NCI-H748 treated with DMSO at 0.1 percent for 48 hours (cell line): Measurements from ENCODE around the gene CMYA5.
"Not testable (repeated sequence)": the region's sequence is repeated elsewhere in the genome, so short reads cannot be mapped to it uniquely, and the experiment has no call there.

Source experiments
- DNase-seq: peaks from one replicate; lab custom pipeline; 2025; lab: John Stamatoyannopoulos, UW

The CMYA5 gene

DNA sequence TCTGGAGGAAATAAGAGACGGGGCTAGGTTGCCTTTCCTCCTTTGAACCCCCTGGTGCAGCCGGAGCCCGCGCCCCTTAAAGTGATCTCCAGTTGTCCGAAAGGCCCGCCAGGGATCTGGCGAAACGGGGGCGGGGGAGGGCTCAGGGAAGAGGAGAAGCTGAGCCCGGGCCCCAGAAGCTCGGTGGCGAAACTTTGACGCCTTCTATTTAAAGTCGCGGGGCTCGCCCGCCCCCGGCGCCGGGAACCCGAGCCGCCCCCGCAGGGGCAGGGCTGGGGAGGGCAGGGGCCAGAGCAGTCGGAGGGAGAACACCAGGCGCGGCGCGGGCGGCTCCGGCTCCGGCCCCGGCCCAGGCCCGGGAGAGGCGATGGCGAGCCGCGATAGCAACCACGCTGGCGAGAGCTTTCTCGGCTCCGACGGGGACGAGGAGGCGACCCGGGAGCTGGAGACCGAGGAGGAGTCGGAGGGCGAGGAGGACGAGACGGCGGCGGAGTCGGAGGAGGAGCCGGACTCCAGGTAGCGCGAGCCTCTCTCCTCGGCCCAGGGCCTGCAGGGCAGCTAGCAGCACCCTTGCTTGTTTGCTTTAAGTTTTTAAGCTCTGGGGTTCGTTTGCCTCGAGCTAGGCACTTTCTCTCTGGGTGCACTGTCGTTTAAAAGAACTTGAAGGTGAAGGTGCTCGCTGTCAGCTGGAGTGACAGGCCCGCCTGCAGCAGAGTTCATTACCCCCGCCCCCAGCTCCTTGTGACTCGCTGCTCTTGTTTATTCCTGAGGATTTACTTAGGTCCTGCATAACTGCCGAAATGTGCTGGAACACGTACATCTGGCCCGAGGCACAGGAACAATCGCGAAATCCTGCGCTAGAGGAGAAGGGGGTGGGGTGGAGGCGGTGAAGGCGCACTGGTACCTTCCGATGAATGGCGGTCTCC lies at the start of gene CMYA5:
Gene CMYA5 (plus strand): TSS at position 296 of the 926 bp plus-strand sequence. CDS start 72 bp downstream, at position 368.
- no peak for DNase-seq

DNA sequence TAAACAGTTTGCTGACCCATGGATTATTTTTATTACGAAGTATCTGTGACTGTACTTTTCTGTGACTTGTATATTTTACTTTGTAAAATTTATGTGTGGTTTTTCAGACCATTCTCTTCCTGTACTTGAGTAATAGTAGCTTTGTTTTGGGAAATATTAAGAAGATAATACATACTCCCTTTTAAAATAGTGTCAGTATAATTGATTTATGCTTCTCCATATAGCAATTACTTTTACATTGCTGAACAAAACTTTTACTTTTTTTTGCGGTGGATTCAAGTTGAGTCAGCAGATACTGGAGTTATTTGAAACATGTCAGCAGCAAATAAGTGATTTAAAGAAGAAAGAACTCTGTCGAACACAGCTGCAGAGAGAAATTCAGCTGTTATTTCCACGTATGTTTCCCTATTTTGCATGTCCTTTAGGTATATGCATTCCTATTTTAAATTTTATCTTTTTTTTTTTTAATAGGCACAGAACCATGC lies 49.0 kb upstream of the CMYA5 start:
- no peak for DNase-seq

DNA sequence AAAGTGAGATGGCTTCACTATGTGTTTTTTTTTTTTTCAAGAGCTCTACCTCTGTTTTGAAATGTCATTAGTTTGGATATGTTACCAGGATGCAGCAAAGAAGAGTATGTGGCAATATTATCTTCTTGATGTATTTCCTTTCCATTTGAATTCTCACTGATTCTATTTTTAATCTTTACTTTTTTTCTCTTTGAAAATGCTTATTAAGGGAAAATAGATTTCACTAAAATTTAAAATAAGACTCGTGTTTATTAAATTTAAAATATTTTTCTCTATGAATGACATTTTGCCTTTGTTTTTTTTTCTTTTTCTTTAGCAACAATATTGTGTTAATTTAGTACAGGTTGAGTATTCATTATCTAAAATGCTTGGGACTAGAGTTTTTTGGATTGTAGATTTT lies 48.2 kb upstream of the CMYA5 start:
- no peak for DNase-seq

DNA sequence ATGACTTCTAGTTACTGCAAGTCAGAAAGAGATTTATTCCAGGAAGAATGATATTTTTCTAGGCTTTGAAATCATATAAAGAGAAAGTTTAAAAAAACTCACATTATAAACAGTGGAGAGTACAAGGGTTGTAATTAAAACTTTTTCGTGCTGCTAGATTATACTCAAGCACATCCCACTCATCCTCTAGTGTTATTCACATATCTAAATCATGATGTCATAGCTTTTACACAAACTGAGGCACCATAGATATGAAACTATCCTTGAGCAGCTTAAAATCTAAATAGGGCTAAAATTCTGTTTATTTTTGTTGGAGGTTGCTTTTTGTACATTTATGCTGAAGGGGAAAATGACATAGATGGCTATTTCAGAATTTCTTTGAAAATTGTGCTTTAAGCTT lies 47.4 kb upstream of the CMYA5 start:
- no peak for DNase-seq

DNA sequence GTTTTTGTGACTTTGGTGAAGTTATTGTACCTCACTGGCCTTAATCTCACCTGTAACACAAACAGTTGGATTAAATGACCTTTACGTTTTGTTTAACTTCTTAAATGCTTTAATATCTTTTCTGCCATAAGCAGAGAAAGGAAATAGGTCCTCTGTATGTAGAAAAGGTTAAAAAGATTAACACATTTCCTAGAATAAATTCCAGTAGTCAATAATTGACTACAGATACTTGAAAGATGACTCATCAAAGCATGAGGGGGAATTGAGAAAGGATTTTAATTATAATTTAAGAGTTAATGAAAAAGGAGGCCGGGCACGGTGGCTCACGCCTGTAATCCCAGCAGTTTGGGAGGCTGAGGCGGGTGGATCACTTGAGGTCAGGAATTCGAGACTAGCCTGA lies 35.8 kb upstream of the CMYA5 start:
- no peak for DNase-seq

DNA sequence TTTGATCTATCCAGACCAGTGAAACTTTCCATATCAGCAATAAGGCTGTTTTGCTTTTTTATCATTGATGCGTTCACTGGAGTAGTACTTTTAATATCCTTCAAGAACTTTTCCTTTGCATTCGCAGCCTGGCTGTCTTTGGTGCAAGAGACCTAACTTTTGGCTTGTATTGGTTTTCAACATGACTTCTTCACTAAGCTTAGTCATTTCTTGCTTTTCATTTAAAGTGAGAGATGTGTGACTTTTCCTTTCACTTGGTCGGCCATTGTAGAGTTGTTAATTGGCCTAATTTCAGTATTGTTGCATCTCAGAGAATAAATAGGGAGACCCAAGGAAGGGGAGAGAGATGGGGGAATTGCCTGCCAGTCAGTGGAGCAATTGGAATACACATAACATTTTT lies 26.4 kb upstream of the CMYA5 start:
- no peak for DNase-seq

DNA sequence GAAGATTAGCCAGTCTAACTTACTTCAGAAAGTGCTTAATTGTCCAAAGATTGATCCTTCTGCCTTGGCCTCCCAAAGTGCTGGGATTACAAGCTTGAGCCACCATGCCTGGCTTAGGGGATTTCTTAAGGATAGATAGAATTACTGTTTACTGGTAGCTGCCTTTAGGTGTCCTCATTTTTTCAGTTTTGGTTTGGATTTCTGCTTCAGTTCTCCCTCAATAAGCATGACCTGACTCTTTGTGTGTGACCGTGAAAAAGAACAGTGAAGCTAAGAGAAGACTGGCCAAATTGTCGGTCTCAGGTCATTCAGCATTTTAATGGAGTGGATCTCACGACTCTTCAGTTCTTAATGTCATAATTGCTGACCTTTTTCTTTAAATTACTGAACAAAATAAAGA lies 22.9 kb upstream of the CMYA5 start:
- no peak for DNase-seq

DNA sequence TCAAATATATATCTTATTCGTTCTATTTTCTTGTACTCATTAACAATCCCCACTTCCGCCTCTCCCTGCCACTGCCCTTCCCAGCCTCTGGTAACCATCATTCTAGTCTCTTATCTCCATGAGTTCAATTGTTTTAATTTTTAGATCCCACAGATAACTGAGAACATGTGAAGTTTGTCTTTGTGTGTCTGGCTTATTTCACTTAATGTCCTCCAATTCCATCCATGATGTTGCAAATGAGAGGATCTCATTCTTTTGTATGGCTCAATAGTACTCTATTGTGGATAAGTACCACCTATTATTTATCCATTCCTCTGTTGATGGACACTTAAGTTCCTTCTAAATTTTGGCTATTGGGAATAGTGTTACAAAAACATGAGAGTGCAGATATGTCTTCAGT lies 17.2 kb upstream of the CMYA5 start:
- DNase-seq: no peak

DNA sequence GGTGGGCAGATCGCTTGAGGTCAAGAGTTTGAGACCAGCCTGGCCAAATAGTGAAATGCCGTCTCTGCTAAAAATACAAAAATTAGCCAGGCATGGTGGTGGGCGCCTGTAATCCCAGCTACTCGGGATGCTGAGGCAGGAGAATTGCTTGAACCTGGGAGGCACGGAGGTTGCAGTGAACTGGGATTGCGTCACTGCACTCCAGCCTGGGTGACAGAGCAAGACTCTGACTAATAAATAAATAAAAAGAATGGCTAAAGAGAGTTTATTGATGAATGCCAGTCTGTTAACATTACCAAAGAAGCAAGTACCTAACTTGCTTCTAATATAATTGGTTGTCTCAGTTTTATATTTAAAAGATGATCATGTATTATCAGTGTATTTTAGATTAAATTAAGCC lies 13.3 kb upstream of the CMYA5 start:
- not testable (repeated sequence) for DNase-seq

DNA sequence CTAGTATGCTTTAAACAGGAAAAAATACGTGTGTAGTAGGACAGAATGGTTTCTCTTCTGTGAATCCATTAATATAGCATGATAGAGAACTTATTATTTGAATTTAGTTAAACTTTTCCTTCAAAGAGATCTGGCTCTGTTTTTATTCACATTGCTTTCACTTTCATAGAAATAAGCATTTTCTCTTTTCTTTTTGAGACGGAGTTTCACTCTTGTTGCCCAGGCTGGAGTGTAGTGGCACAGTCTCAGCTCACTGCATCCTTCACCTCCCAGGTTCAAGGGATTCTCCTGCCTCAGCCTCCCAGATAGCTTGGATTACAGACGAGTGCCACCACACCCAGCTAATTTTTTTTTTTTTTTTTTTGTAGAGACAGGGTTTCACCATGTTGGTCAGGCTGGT lies 7.5 kb upstream of the CMYA5 start:
- not testable (repeated sequence) for DNase-seq

DNA sequence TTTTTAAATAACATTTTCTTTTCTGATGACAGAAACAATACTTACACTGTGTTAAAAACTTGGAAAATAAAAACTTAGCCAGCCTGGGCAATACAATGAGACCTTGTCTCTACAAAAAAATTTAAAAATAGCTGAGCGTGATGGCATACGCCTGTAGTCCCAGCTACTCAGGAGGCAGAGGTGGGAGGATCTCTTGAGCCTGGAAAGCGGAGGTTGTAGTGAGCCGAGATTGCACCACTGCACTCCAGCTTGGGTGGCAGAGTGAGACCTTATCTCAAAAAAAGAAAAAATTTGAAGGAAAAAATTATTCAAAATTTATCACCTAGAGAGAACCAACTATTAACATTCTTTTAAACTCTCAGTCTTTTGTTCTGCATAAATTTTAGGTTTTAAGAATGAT lies 4.9 kb upstream of the CMYA5 start:
- no peak for DNase-seq

DNA sequence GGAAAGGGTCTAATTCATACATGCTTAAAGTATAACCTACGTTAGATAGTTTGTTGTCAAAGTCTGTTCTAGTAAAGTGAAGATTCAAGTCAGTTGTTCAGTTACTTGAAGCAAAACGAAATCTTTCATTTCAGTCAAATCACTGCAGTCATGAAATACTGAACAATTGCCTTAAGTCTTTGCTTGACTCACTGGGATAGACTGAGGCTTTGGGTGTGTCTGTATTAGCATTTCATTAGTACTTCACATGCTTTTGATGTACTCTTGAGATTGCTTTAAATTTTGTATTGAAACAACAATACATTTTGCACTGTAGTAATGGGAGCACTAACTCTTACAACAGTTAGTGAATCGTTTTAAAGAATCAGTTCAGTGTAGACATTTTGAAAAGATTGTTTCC lies 4.0 kb upstream of the CMYA5 start:
- DNase-seq: no peak

DNA sequence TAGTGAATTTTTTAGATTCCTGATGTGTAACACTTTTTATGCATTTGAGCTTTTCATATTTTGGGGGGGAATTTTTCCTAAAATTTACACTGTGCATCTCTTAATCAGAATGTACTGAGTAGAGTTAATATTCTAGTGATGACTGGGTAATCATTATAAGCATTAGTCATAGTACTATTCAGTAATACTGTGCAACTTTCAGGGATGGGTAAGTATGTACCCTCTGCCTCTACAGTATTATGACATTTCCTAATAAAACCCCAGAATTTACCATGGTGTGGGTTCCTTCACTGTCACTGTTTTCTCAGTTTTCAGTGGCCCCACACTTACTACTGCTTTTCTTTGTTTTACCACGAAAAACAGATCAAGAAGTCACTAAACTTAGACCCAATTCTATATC lies 2.8 kb upstream of the CMYA5 start:
- no peak for DNase-seq

DNA sequence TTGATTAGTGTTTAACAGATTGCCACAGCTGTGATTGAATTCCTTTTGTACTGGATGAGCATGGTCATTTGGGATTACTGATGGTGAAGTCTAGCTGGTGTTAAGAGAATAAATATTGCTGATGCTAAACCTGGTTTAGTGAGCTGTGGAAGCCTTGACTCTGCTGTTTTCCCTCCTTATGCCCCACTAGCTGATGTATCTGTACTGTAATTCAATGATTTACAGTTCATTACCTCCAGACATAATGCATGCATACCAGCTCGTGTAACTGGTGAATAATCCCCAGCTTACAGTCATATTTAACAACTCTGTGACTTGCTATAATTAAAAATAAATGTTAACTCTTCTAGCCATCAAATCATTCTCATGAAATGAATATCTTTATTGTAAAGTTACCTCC lies 1.7 kb upstream of the CMYA5 start:
- no peak for DNase-seq

DNA sequence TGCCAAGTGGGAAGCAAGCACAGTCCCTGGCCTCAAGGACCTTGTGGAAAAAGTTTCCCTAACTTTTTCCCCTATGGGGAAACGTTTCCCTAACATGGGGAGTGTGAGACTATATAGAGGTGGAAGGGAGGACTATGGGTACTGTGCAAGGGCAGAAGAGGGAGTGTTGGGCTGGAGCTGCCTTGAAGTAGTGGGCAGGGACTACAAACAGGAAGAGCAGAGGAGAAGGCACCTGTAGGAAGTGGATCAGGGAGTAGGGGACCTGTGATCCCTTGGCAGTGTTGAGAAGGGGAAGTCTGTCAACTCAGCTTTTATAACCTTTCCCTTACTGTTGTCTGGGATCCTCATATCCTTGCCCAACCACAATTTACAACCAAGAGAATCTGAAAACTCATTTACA lies 1.4 kb downstream of the CMYA5 start:
- DNase-seq: no peak

DNA sequence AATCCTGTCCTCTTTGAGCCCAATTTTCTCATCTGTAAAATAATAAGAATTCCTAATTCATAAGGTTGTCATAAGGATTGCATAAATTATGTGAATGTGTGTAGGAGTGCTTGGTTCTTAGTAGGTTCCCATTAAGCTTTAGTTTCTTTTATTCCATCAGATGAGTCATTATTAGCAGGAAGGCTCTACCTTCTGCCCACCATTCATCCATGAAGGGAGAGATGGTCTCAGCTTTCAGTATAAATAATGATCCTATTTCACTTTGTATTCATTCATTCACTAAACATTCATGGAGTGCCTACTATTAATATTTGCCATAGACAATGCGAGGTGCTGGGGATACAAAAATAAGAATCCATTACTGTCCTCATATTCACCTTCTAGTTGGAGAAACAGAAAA lies 3.0 kb downstream of the CMYA5 start:
- DNase-seq: no peak

DNA sequence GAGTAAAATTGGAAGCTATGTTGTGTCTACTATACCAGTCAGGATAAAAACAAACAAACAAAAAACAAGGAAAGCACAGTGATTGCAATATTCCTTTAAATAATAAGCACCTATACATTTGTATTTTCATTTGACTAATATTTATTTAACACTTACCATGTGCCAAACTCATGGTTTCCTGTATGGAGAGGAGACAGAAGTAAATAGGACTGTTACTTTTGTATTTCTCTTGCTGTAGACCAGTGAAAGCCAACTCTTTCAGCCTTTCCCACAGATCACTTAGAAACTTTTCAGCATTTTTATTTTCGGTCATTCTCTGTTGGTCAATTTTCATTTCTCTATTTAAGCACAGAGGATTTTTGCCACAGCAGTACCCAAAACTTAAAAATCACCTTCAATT lies 4.5 kb downstream of the CMYA5 start:
- DNase-seq: no peak

DNA sequence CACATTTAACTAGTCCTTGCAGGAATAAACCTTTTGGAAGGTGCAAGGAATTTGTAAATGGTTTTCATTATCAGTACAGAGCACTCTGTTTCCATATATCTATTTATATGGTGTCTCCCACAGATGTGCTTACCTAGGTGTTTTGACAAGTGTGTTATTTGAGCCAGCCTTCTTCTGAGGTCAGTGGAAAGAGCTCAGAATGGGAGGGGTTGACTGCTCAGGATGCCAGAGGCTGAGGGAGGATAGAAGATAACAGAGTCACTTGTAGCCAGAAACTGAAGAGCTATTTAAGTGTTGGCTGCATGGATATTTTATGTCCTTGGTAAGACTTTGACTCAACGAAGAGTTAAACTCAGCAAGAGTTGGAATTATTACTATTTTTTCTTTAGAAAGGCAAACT lies 5.0 kb downstream of the CMYA5 start:
- DNase-seq: no peak

DNA sequence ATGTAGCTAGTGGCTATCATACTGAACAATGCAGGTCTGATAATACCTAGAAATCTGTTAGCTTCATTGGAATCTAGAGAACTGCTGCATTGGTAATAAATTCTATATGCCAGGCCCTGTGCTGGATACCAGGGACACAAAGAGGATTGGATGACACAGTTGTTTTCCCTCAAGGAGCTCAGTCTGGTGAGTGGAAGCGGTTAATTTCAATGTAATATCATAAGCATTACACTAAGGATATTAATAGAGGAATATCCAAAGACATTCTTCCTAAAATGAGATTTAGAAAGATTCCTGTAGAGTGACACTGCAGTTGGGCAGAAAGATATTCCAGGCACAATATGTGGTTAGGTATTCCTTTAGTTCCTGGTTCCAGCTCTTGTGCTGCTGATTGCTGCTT lies 5.9 kb downstream of the CMYA5 start:
- no peak for DNase-seq

DNA sequence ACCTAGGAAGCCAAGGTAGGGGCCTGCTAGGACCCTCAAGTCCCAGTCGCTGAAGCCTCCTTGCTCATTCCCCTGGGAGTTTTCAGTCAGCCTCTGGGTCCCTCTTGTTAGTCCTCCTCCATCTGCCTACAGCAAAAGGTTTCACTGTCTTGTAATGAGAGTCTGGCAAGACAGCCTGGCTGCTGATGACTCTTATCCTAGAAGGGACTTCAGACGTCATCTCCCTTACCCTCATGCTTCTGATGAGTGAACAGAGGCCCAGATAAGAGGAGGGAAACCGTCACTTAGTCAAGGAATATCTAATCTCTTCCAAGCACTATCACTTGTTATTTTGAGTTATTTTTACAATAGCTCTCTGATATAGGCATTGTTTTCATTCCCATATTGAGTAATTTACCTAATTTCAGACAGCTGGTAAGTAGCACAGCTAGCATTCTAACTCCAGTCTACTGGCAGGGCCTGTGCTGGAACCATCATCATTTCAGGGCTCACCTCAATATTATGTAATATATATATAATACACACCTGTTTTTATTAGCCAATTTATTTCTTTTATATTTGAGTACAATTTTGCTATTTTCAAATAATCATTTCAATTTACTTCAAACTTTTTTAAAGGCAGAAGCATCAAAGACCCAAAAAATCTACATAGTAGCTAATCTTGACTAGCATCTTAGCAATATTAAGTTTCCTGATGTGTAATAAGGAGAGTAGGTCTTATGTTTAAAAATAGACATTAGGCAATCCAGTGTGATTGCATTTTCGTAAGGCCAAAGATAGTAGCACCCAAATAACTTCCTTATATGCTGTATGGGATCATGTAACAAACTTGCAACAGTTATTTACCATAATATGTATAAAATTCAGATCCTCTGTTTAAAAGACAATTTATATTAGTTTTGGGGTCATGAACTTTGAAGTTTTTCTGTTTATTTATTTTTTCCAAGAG lies 7.9 kb downstream of the CMYA5 start:
- DNase-seq: no peak

DNA sequence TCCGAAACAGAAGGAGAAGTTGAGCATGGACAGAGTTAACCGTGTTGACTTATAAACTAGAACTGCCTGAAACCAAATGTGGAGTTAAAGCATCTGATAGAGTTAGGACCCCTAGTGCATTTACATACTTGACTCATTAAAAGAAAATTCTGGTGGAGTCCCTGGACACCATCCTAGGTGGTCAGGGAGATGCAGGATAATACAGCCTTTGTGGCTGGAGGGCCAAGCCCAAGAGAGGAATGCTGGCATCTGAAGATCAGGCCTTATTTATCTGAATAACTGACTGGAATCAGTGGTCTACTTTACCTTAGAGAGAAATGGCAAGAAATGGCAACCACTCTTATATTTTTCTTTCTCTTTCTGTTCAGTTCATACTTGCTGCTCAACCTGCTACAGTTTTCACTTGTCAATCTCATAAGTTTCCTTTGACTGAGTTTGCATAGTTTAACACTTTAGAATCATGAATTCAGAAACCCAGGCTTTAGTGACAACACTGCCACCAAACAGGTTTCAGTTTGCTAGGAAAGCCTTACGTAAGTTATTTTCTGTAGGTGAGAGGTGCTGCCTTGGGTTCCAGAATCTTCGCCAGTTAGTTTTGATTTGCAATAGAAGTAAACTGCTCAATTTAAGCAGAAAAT lies 10.2 kb downstream of the CMYA5 start:
- DNase-seq: no peak
